GM23248 (cell line): ENCODE results near the gene NMT2. TPM values are rescaled to one million over a fixed set of nuclear protein-coding genes. Genes with fewer than 3 reads are reported as not detected.

Experiments used
- DNase-seq: peaks from one replicate; pipeline ENCODE4 v3.0.0-alpha.2; 2015
- H2AFZ ChIP-seq: fragments of 200-600 bp; sonication (generic); 2 replicates; pipeline ENCODE4 v1.6.1; 2016; ENCODE audit warnings: antibody characterized with exemption
- H3F3A ChIP-seq: fragments of 200-600 bp; sonication (generic); 2 replicates; pipeline ENCODE4 v1.6.1; 2016; ENCODE audit warnings: mild to moderate bottlenecking, antibody characterized with exemption, mixed run types; ENCODE audit not compliant: insufficient read depth
- H3K27ac ChIP-seq: fragments of 200-600 bp; sonication (generic); 2 replicates; pipeline ENCODE4 v1.5.1; 2016; ENCODE audit warnings: mild to moderate bottlenecking
- H3K27me3 ChIP-seq: fragments of 200-600 bp; sonication (generic); replicated peaks from 2 replicates; pipeline ENCODE4 v1.6.1; 2016; ENCODE audit warnings: mild to moderate bottlenecking; ENCODE audit not compliant: insufficient read depth
- H3K36me3 ChIP-seq: fragments of 200-600 bp; sonication (generic); 2 replicates; pipeline ENCODE4 v1.6.1; 2016; ENCODE audit warnings: low read depth, mild to moderate bottlenecking
- H3K4me1 ChIP-seq: fragments of 200-600 bp; sonication (generic); 2 replicates; pipeline ENCODE4 v1.6.1; 2016; ENCODE audit warnings: mild to moderate bottlenecking; ENCODE audit not compliant: insufficient read depth
- H3K4me2 ChIP-seq: fragments of 200-600 bp; sonication (generic); one replicate; pipeline ENCODE4 v1.6.1; 2016; ENCODE audit warnings: mild to moderate bottlenecking; ENCODE audit not compliant: unreplicated experiment
- H3K4me3 ChIP-seq: fragments of 200-600 bp; sonication (generic); 2 replicates; pipeline ENCODE4 v1.5.1; 2016; ENCODE audit warnings: mild to moderate bottlenecking
- H3K79me2 ChIP-seq: fragments of 200-600 bp; sonication (generic); 2 replicates; pipeline ENCODE4 v1.6.1; 2016; ENCODE audit warnings: mild to moderate bottlenecking; ENCODE audit not compliant: insufficient read depth
- H3K9ac ChIP-seq: fragments of 200-600 bp; sonication (generic); 2 replicates; pipeline ENCODE4 v1.6.1; 2016; ENCODE audit warnings: mild to moderate bottlenecking
- H3K9me2 ChIP-seq: fragments of 200-600 bp; sonication (generic); 2 replicates; pipeline ENCODE4 v1.6.1; 2016; ENCODE audit warnings: mixed run types, mild to moderate bottlenecking, moderate library complexity; ENCODE audit not compliant: insufficient read depth
- H3K9me3 ChIP-seq: fragments of 200-600 bp; sonication (generic); one replicate; pipeline ENCODE4 v1.6.1; 2017; ENCODE audit warnings: low read depth
- H4K20me1 ChIP-seq: fragments of 200-600 bp; sonication (generic); 2 replicates; pipeline ENCODE4 v1.6.0; 2016; ENCODE audit not compliant: insufficient read depth
- EZH2 ChIP-seq: fragments of 200-600 bp; sonication (generic); IDR thresholded peaks from 2 replicates; pipeline ENCODE4 v1.6.1; 2018; ENCODE audit warnings: antibody characterized with exemption, mild to moderate bottlenecking; ENCODE audit not compliant: insufficient read depth, poor library complexity, severe bottlenecking
- EZH2phosphoT487 ChIP-seq: fragments of 200-600 bp; sonication (generic); IDR thresholded peaks from 2 replicates; pipeline ENCODE4 v1.6.1; 2018; ENCODE audit warnings: antibody characterized with exemption, moderate library complexity, mild to moderate bottlenecking, low read depth; ENCODE audit not compliant: insufficient read depth
- WGBS, 2 experiments: methylation state at CpG; one replicate each; pipeline ENCODE4 v1.1.6; 2015 to 2017; ENCODE audit warnings: low lambda C conversion rate in 2 of 2, low coverage in 1 of 2; ENCODE audit errors: missing lambda C conversion rate in 2 of 2; 5-methylcytosine and 5-hydroxymethylcytosine counted together
- in situ Hi-C: fragments of 300-500 bp; cut with MboI; formaldehyde crosslinking; loops from 2 replicates; pipeline ENCODE4 v1.15.0; 2020
- polyA plus RNA-seq: library from polyadenylated mRNA; unstranded; fragments of >200 nt; fragmentation: Nextera tagmentation; extraction: Ambion mirVana; gene quantifications from 2 replicates; pipeline ENCODE4 v1.2.1, GENCODE V29; 2016
- total RNA-seq: library from RNA; depleted of rRNA; stranded (reverse); fragments of >200 nt; shearing (Covaris generic); gene quantifications from 2 replicates; pipeline ENCODE4 v1.2.3, GENCODE V29; 2014

The NMT2 gene
- total and polyA plus RNA-seq, 2 experiments from 2014 or later = 26.3 to 35.9 TPM

DNA sequence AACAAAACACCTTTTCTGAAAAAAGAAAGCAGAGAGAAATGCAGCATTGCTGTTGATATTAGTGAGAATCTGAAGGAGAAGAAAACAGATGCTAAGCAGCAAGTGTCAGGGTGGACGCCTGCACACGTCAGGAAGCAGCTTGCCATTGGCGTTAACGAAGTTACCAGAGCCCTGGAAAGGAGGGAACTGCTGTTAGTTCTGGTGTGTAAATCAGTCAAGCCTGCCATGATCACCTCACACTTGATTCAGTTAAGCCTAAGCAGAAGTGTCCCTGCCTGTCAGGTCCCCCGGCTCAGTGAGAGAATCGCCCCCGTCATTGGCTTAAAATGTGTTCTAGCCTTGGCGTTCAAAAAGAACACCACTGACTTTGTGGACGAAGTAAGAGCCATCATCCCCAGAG lies 65.0 kb downstream of the NMT2 start:
- Histone ChIP-seq H3K9me2 (no peaks in the 10 kb centered on the region), H3K4me2 (no peak overlapping the region), H3F3A (peaks cover 22% of the 10 kb centered on the region), H2AFZ (no peak overlapping the region), H3K4me3 (no peak overlapping the region), H3K4me1 (peaks cover 9% of the 10 kb centered on the region), H3K9me3 (no peaks in the 10 kb centered on the region), H4K20me1 (no peaks in the 10 kb centered on the region), H3K27ac (no peak overlapping the region), H3K27me3 (no peaks in the 10 kb centered on the region), H3K79me2 (peaks cover 67% of the 10 kb centered on the region), H3K9ac (no peak overlapping the region), H3K36me3 (peaks cover 40% of the 10 kb centered on the region)
- DNase-seq = no peak
- 91 to 94% methylated on average over 9 of the region's 9 CpGs for WGBS, 2 experiments
- in situ Hi-C loops = loop anchor here (25.0 kb wide), 1 partner anchor 591 kb away; no protein-coding TSS in a partner anchor
- no peak for TF ChIP-seq EZH2phosphoT487
- TF ChIP-seq EZH2 = no peak

DNA sequence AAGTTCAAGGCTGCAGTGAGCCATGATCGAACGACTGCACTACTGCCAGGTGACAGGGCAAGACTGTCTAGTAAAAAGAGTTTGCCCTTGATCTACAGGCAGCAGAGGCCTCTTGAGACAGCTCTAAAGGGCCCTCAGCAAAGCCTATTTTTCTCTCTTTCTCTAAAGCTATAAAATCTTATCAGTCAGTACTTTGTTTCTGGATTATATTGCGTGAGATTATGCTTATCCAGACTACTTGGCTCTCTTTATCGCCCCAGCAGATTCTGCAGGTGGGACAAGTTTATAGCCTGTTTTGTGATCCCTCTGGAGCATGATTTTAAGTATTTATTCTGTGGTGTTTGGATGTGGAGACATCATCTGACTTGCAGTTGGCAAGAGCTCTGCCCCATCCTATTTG lies 68.6 kb downstream of the NMT2 start:
- in situ Hi-C loops = loop anchor here (25.0 kb wide), 1 partner anchor 588 kb away; no protein-coding TSS in a partner anchor
- Histone ChIP-seq H3K9ac (no peak overlapping the region), H3K9me3 (no peaks in the 10 kb centered on the region), H3K79me2 (peaks cover 66% of the 10 kb centered on the region), H3K27ac (no peak overlapping the region), H3K9me2 (no peaks in the 10 kb centered on the region), H4K20me1 (no peaks in the 10 kb centered on the region), H2AFZ (no peak overlapping the region), H3K4me1 (peaks cover 13% of the 10 kb centered on the region), H3F3A (peaks cover 13% of the 10 kb centered on the region), H3K4me3 (no peak overlapping the region), H3K27me3 (no peaks in the 10 kb centered on the region), H3K4me2 (no peak overlapping the region), H3K36me3 (peaks cover 24% of the 10 kb centered on the region)
- no peak for TF ChIP-seq EZH2
- TF ChIP-seq EZH2phosphoT487 = no peak
- 93 to 97% methylated on average over 4 of the region's 4 CpGs for WGBS, 2 experiments
- no peak for DNase-seq

DNA sequence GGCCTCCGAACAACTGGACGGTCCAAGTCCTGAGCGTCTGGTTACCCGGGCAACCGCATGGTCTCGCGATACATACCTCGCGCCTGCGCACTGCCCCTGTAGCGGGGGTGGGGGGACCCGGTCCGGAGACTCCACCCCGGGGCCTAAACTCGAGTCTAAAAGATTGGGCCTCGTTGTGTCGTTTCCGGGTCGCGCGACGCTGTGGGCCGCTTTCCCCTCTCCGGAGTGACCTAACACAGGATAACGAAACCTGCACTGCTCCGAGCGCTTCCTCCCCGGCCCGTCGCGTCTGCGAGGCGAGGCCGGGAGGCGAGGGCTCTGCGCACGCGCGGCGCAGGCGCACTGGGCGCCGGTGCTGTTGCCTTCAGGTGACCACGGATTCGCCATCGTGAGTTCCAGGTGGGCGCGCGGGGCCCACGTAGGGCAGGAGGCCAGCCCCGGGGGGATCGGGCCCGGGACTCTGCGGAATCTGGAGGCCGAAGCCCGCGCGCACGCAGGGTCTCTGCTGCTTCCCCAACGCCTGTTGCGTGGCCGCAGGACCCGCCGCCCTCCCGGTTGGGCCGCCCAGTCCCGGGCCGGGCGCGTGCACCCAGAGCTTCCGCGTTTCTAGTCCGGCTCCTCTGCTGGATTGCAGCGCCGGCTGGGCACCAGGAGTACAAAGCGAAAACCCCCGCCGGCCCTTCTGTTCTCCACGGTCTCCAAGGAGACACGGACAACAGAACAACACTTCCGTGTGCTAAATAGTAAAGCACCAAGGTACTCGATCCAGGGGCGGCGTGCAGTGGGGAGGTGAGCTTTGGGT lies 71.3 kb downstream of the NMT2 start, which contains the start of gene RPP38:
Gene RPP38 (plus strand): TSS at position 345 of the 802 bp plus-strand sequence. CDS start 5,960 bp downstream, outside the sequence.
- Histone ChIP-seq H3K27ac (peak within 1 kb of the TSS; percentile 94), H3K79me2 (peaks cover 46% of the 10 kb centered on the region), H3K4me3 (peak within 1 kb of the TSS; percentile 87), H4K20me1 (no peaks in the 10 kb centered on the region), H3K4me1 (peaks cover 13% of the 10 kb centered on the region), H3K27me3 (no peaks in the 10 kb centered on the region), H3K4me2 (peak within 1 kb of the TSS; percentile 94), H2AFZ (peak within 1 kb of the TSS; percentile 100), H3F3A (peaks cover 5% of the 10 kb centered on the region; the same call in 1 of the 2 replicates), H3K9ac (peak within 1 kb of the TSS; percentile 95), H3K9me2 (no peaks in the 10 kb centered on the region), H3K36me3 (peaks cover under 1% of the 10 kb centered on the region; the same call in 1 of the 2 replicates), H3K9me3 (no peaks in the 10 kb centered on the region)
- in situ Hi-C loops = no loop called here
- DNase-seq = peak; percentile 98
- WGBS, 2 experiments = 1% methylated on average over 57 to 69 of the region's 84 CpGs
- TF ChIP-seq EZH2phosphoT487 (no peak), EZH2 (no peak)

DNA sequence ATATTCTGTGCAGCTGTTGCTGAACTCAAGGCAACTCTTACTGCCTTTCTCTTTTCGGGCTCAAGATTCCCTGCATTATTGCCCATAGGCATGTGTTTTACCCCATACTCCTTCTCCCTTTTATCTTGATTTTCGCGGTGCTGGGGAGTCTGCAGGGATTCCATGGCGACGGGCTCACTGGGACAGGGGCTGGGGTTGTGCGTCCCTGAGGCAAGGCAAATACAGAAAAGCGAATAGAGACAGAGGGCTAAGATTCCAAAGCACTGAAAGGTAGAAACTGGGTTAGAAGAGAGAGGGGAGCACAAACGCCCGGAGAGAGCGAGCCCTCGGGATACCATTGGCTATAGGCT lies 71.9 kb downstream of the NMT2 start:
- in situ Hi-C loops = no loop called here
- Histone ChIP-seq H3F3A (peaks cover 5% of the 10 kb centered on the region; the same call in 1 of the 2 replicates), H3K9ac (peak overlapping the region; percentile 95)

More for the DNA sequence above, 71.9 kb downstream of the NMT2 start:
- no peaks in the 10 kb centered on the region for H3K36me3 ChIP-seq
- TF ChIP-seq EZH2phosphoT487 (no peak), EZH2 (no peak)
- no peak for DNase-seq
- peak overlapping the region; percentile 94 for H3K27ac ChIP-seq
- H3K4me2 ChIP-seq = peak overlapping the region; percentile 94
- H2AFZ ChIP-seq = peak overlapping the region; percentile 100
- no peaks in the 10 kb centered on the region for H3K9me2 ChIP-seq
- H4K20me1 ChIP-seq = no peaks in the 10 kb centered on the region
- H3K27me3 ChIP-seq = no peaks in the 10 kb centered on the region
- H3K79me2 ChIP-seq = peaks cover 41% of the 10 kb centered on the region
- no peaks in the 10 kb centered on the region for H3K9me3 ChIP-seq
- peaks cover 13% of the 10 kb centered on the region for H3K4me1 ChIP-seq
- peak overlapping the region; percentile 87 for H3K4me3 ChIP-seq
- WGBS, 2 experiments = 1 to 3% methylated on average over 11 of the region's 11 CpGs
